Posterior vena cava (tissue), 2 donors: Measurements from ENCODE around the gene SFTPB. TPM values are rescaled to one million over a fixed set of nuclear protein-coding genes. Genes with fewer than 3 reads are reported as not detected.
"Not testable (repeated sequence)": the region's sequence is repeated elsewhere in the genome, so short reads cannot be mapped to it uniquely, and the experiment has no call there.

ENCODE experiments used
- DNase-seq: peaks from one replicate; pipeline ENCODE4 v3.0.0-alpha.2; 2020; ENCODE audit warnings: low spot score
- intact Hi-C, 2 donors: fragments of 100-400 bp; cut with DNase I; formaldehyde crosslinking; loops; one replicate each; pipeline versions ENCODE4 v1.14.1 to v1.14.2; 2022 to 2023
- total RNA-seq, 2 donors: library from RNA; stranded (reverse); fragmentation: NEBNext Ultra II Directional; extraction: Animal tissue kit (Norgen Biotek cat#: 25700); gene quantifications; one replicate each; pipeline ENCODE4 v1.2.1, GENCODE V29; 2021
- donor health status: DM: yes; HTN: yes; CAD: no.
- donor health status: DM: yes; HTN: yes; CAD: no.

The SFTPB gene
- total RNA-seq, 2 donors from 2014 or later, result 1.7 TPM; not detected in 1

DNA sequence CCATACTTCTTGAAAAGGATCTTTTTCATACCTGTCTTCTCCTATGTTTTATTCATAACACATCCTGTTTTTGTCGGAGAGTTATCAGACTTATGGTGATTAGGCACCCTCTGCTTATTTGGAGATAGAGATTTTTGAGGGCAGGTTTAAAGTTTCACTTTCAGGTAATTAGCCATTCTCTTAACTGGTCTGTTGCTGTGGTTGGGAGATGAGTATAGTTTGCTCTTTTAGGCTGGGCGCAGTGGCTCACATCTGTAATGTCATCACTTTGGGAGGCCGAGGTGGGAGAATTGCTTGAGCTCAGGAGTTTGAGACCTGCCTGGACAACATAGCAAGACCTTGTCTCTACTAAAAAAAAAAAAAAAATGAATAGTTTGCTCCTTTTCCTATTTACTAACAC lies 25.3 kb downstream of the SFTPB start:
- intact Hi-C loops, result no loop called here
- no peak for DNase-seq

DNA sequence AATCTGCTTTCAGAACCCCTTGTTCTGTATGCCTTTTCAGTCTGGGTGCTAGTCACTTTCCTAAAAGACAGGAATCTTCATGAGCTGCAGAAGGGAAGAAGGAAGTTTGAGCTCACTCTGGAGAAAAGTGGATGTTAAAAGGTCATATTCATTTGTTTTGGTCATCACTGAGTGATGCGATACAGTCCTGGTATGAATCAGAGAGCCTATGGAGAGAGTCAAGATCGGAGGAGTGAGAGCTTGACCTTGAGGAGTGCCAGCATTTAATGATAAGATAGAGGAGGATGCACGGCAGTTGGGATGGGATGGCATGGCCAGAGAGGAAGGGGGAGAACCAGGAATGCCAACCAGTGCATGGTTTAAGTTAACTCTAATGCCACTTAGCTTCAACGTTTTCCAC lies 32.4 kb downstream of the SFTPB start:
- no peak for DNase-seq
- intact Hi-C loops, result loop anchor here (5.0 to 10.0 kb wide), 3 partner anchors 72 to 177 kb away; no protein-coding TSS in a partner anchor

GRCh38 chr2:85635011-85635410 lies 33.0 kb downstream of the SFTPB start:
- intact Hi-C loops, result loop anchor here (5.0 to 10.0 kb wide), 3 partner anchors 72 to 177 kb away; no protein-coding TSS in a partner anchor
- DNase-seq, result no peak

DNA sequence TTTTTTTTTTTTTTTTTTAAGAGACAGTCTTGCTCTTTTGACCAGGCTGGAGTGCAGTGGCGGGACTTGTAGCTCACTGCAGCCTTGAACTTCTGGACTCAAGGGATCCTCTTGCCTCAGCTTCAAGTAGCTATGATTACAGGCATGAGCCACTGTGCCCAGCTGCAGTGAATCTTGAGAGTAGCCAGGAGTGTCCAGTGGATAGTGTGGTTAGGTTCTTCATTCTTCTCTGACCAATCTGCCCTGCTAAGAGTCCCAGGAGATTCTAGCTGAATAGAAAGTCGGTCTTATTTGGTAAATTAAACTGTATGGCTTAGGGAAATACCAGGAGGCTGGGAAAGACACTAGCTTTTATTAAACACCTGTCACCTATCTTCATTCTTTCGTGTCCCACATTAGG lies 36.7 kb downstream of the SFTPB start:
- intact Hi-C loops, result loop anchor here in 1 of 2 donors (10.0 kb wide), 1 partner anchor 173 kb away; no protein-coding TSS in a partner anchor
- DNase-seq, result no peak

DNA sequence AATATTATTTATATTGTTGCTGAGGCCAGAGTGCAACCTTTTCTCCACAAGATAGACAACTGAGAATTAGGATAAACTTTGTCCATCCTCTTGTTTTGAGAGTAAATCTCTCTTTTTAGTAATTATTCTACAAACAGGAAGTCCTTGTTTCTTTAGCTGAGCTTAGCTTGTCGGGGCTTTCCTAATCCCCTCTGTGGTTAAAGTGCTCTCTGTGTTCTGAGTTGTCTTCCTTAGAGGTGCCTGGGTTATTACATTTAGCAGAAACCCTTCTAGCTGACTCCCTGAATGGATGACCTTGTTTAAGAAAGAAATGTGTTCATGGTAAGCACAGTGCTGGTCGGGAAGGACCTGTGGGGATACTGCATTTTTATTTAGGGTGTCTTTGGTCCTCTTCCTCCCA lies 39.3 kb downstream of the SFTPB start:
- intact Hi-C loops, result no loop called here
- no peak for DNase-seq

- DNase-seq, result no peak
- intact Hi-C loops, result no loop called here
Observed at GRCh38 chr2:85623991-85624390, 44.0 kb downstream of the SFTPB start.

DNA sequence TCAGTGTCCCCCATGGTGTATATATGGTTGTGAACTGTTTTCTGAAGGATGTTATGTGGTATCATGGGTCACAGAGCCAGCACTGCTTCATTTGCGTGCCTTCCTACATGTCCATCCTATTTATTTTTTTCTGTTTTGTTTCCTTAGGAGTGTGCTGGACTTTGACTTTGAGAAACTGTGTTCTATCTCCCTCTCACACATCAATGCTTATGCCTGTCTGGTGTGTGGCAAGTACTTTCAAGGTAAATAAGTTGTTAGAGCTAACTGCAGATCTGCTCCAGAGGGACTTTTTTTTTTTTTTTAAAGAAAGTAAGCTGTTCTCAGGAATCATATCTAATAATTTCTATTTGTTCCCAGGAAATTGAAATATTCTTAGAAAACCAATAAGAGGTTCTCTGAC lies 46.7 kb downstream of the SFTPB start:
- intact Hi-C loops, result no loop called here

GRCh38 chr2:85619617-85620016 lies 48.4 kb downstream of the SFTPB start:
- intact Hi-C loops, result no loop called here
- no peak for DNase-seq

More for the DNA sequence above, 46.7 kb downstream of the SFTPB start:
- no peak for DNase-seq

DNA sequence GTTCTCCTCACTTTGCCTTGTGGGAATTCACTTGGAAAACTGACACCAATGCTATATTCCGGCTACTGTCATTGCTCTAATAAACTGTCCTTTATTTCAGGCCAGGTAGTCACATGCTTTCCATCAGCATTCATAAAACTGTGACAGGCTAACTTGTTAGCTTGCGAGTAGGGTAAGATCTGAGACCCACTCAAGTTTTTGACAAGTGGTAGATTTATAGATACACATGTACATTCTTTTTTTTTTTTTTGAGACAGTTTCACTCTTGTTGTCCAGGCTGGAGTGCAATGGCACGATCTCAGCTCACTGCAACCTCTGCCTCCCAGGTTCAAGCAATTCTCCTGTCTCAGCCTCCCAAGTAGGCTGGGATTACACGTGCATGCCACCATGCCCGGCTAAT lies 50.3 kb downstream of the SFTPB start:
- intact Hi-C loops, DNase-seq: not testable (repeated sequence)

- intact Hi-C loops, result no loop called here
Observed at GRCh38 chr2:85615413-85615728, 52.6 kb downstream of the SFTPB start.

DNA sequence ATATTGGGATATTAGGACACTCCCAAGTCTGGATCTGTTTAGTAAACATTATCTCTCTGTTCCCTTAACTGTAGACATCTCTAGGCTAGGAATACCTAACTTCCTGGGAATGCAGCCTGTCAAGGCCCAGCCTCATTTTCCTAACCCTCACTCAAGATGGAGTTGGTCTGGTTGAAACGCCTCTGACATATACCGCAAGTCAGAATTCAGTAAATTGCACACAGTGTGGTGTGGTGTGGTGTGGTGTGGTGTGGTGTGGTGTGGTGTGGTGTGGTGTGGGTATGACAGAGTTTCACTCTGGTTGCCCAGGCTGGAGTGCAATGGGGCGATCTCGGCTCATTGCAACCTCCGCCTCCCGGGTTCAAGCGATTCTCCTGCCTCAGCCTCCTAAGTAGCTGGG lies 53.2 kb downstream of the SFTPB start:
- intact Hi-C loops, result not testable (repeated sequence)

More at GRCh38 chr2:85615413-85615728, 52.6 kb downstream of the SFTPB start:
- no peak for DNase-seq

GRCh38 chr2:85613717-85614515 lies 54.1 kb downstream of the SFTPB start:
- no peak for DNase-seq
- intact Hi-C loops, result no loop called here

More for the DNA sequence above, 53.2 kb downstream of the SFTPB start:
- DNase-seq, result not testable (repeated sequence)

DNA sequence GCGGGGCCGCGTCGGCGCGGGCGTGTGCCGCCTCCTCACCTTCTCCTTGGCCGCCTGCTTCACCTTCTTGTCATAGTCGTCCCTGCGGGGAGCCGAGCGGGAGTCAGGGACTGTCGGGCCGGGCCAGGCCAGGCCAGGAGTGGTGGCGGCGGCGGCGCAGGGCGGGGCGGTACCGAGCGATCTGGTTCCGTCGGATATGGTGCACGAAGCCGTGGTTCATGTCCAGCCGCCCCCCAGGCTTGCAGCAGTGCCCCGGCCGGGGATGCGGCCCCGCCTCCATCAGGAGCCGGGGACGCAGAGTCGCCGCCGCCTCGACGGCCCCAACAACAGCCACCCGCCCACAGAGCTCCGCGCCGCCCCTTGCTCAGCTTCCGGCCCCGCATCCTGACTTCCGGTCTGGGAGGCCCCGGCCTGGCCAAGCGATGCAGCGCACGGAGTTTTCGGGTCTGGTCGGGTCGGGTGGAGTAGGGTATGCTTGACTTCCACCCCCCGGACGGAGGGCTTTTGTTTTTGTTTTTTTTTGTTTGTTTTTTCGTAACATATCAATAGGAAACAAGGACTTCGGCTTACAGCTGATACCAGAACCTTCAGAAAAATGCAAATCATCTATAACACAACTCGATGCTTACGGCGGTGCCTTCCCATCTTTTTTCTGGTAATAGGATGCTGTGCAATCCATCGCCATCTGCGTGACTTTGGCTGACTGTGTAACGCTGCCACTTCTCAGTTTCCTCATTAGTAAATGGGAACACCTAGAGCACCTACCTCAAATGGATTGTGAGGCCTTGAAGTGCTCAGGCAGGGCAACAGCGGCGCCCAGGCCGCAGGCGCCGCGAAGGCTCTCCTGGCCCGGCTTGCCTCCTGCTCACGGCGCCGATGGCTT lies 56.1 kb downstream of the SFTPB start, which contains the start of gene C2orf68:
Gene C2orf68 (minus strand): TSS at position 362 of the 883 bp plus-strand sequence. CDS start 82 bp downstream, at position 280.
- DNase-seq, result peak; percentile 97
- intact Hi-C loops, result no loop called here

- no peak for DNase-seq
- intact Hi-C loops, result no loop called here
Observed at GRCh38 chr2:85611217-85611704, 56.7 kb downstream of the SFTPB start.

Other genes with a start within 250 kb of the SFTPB start
- not detected for gene SH2D6, start 249.5 kb downstream of the SFTPB start, total RNA-seq
- 100 to 1,000 TPM; 233 to 277 TPM for gene MAT2A, start 129.0 kb downstream of the SFTPB start, total RNA-seq
- 10 to 100 TPM; 26.3 to 31.2 TPM for gene GGCX, start 106.7 kb downstream of the SFTPB start, total RNA-seq
- 10 to 100 TPM; 29.7 to 54.9 TPM for gene VAMP8, start 90.6 kb downstream of the SFTPB start, total RNA-seq
- 10 to 100 TPM; 79.9 to 96.2 TPM for gene VAMP5, start 83.8 kb downstream of the SFTPB start, total RNA-seq
- gene RNF181, start 72.5 kb downstream of the SFTPB start, total RNA-seq, result 10 to 100 TPM; 88.3 to 99.2 TPM
- gene TMEM150A, start 65.5 kb downstream of the SFTPB start, total RNA-seq, result 10 to 100 TPM; 18.3 to 18.5 TPM
- gene C2orf68, start 56.1 kb downstream of the SFTPB start, total RNA-seq, result 10 to 100 TPM; 15.8 to 18.4 TPM
- 10 to 100 TPM; 32.7 to 33.0 TPM for gene USP39, start 52.0 kb downstream of the SFTPB start, total RNA-seq
- gene GNLY, start 26.2 kb upstream of the SFTPB start, total RNA-seq, result 1 to 10 TPM; 2.4 to 5.3 TPM
- gene ATOH8, start 85.8 kb upstream of the SFTPB start, total RNA-seq, result 10 to 100 TPM; 16.6 to 17.5 TPM
- 10 to 100 TPM; 20.4 to 23.5 TPM for gene ST3GAL5, start 220.8 kb upstream of the SFTPB start, total RNA-seq